NT2/D1 (cell line): ENCODE data around the gene C19orf81.

ENCODE experiments used
- SUZ12 ChIP-seq: IDR thresholded peaks from 2 replicates; pipeline ENCODE4 v1.6.1; 2011; ENCODE audit not compliant: insufficient read length, insufficient read depth; ENCODE audit errors: extremely low read depth
- YY1 ChIP-seq: IDR thresholded peaks from 2 replicates; pipeline ENCODE4 v1.6.1; 2011; ENCODE audit not compliant: insufficient read length, insufficient read depth
- ZNF274 ChIP-seq: IDR thresholded peaks from 2 replicates; pipeline ENCODE4 v1.6.1; 2011; ENCODE audit warnings: mild to moderate bottlenecking, low read depth, low read length

- TF ChIP-seq YY1: no peak
- no peak for TF ChIP-seq ZNF274
- TF ChIP-seq SUZ12: no peak
Measured at GRCh38 chr19:50648659-50649058, 586 bp upstream of the C19orf81 start.
